HepG2 (cell line): Measurements from ENCODE around the gene C3orf22. TPM values are rescaled to one million over a fixed set of nuclear protein-coding genes. Genes with fewer than 3 reads are reported as not detected.

Experiments used
- DMTF1 ChIP-seq: sonication (generic); formaldehyde crosslinking; IDR thresholded peaks from 2 replicates; pipeline ENCODE4 v1.4.0; 2020; ENCODE audit warnings: mild to moderate bottlenecking, missing genetic modification reagents
- HOXA9 ChIP-seq: sonication (generic); formaldehyde crosslinking; IDR thresholded peaks from 2 replicates; pipeline ENCODE4 v1.8.1; 2022; ENCODE audit warnings: missing genetic modification reagents, mild to moderate bottlenecking, moderate library complexity, borderline replicate concordance
- NFAT5 ChIP-seq: sonication (generic); formaldehyde crosslinking; IDR thresholded peaks from 2 replicates; pipeline ENCODE4 v1.4.0; 2020; ENCODE audit warnings: missing genetic modification reagents
- NKX3-1 ChIP-seq: sonication (generic); formaldehyde crosslinking; IDR thresholded peaks from 2 replicates; pipeline ENCODE4 v1.5.0; 2020; ENCODE audit warnings: missing genetic modification reagents
- TCF7 ChIP-seq: sonication (generic); IDR thresholded peaks from 2 replicates; pipeline ENCODE4 v1.6.1; 2016; ENCODE audit warnings: antibody characterized with exemption, low read depth
- ZBTB40 ChIP-seq, 2 experiments: fragments of 450-650 bp in 1 of 2; sonication (generic) in 1 of 2; formaldehyde crosslinking in 1 of 2; IDR thresholded peaks; 2 replicates each; pipeline versions ENCODE4 v1.6.1 to v1.8.0; 2016 to 2022; ENCODE audit warnings: antibody characterized with exemption in 1 of 2, mild to moderate bottlenecking in 1 of 2, missing genetic modification reagents in 1 of 2
- ZMAT5 ChIP-seq: sonication (generic); formaldehyde crosslinking; IDR thresholded peaks from 2 replicates; pipeline ENCODE4 v1.5.0; 2020; ENCODE audit warnings: mild to moderate bottlenecking, low read depth, missing genetic modification reagents, borderline replicate concordance
- ZNF10 ChIP-seq: sonication (generic); formaldehyde crosslinking; IDR thresholded peaks from 2 replicates; pipeline ENCODE4 v1.4.0; 2020; ENCODE audit warnings: mild to moderate bottlenecking, low read depth, missing genetic modification reagents, borderline replicate concordance
- ZNF724P ChIP-seq: sonication (generic); formaldehyde crosslinking; IDR thresholded peaks from 2 replicates; pipeline ENCODE4 v1.8.0; 2022; ENCODE audit warnings: missing genetic modification reagents, borderline replicate concordance
- ZNF737 ChIP-seq: sonication (generic); formaldehyde crosslinking; IDR thresholded peaks from 2 replicates; pipeline ENCODE4 v1.5.0; 2020; ENCODE audit warnings: missing genetic modification reagents, mild to moderate bottlenecking, borderline replicate concordance
- polyA plus RNA-seq, 8 experiments: library from polyadenylated mRNA; depleted of rRNA in 3 of 8; stranded (reverse) in 7 of 8; unstranded in 1 of 8; fragments of >200 nt; fragmentation: Illumina TruSeq in 4 of 8; extraction: Trizol in 4 of 8; gene quantifications; 2 replicates each; pipeline versions ENCODE4 v1.2.1 to v1.2.3, GENCODE V29; 2011 to 2016; ENCODE audit warnings: low read depth in 4 of 8, missing spikeins in 1 of 8, mixed read lengths in 1 of 8; ENCODE audit not compliant: insufficient read depth in 1 of 8
- total RNA-seq, 5 experiments: library from RNA; depleted of rRNA; stranded (reverse); fragments of >200 nt; fragmentation: Illumina TruSeq; extraction: Trizol; gene quantifications; 2 replicates each; pipeline ENCODE4 v1.2.3, GENCODE V29; 2016; ENCODE audit warnings: low read depth in 1 of 5

The C3orf22 gene
- total and polyA plus RNA-seq, 2 of the 13 experiments (the other 11 are each of a cell fraction or from before 2014, with no cell fraction given) = not detected

- no peak for TF ChIP-seq NFAT5 (CRISPR knock-in tag)
- TF ChIP-seq DMTF1 (CRISPR knock-in tag) = no peak
- TF ChIP-seq NKX3-1 (CRISPR knock-in tag) = no peak
- TF ChIP-seq HOXA9 (CRISPR knock-in tag) = no peak
- no peak for TF ChIP-seq ZNF10 (CRISPR knock-in tag)
- TF ChIP-seq ZMAT5 = no peak
- no peak for TF ChIP-seq ZNF724P (CRISPR knock-in tag)
- no peak for TF ChIP-seq ZNF737
- TF ChIP-seq TCF7 = no peak
- no peak for TF ChIP-seq ZBTB40 (IDR thresholded peaks at IDR 0.05)
- no peak; the same call in 1 of the 2 replicates for TF ChIP-seq ZBTB40 (CRISPR knock-in tag; IDR thresholded peaks at IDR 0.05)
Observed at GRCh38 chr3:126517291-126517951, 41.3 kb downstream of the C3orf22 start, which contains the start of gene UROC1 (continued).
